ENCODE results near the gene AGAP1. TPM values are rescaled to one million over a fixed set of nuclear protein-coding genes. Genes with fewer than 3 reads are reported as not detected.

The AGAP1 gene
- total RNA-seq, 4 donors from 2014 or later, result 13.7 to 18.5 (median 17.1) TPM

DNA sequence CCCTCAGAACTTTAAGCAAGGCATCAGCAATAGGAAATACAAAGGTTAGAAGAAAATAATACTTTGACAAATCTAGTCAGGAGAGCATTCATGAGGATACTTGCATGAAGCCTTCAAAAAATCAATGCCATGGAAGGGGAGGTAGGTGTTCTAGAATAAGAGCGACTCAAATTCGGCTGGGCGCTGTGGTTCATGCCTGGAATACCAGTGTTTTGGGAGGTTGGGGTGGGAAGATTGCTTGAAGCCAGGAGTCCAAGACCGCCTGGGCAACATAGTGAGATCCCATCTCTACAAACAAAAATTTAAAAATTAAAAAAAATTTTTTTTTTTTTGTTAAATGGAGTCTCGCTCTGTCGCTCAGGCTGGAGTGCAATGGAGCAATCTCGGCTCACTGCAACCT is 652.6 kb downstream of the AGAP1 start:
- DNase-seq (ENCODE audit: low spot score in 2 of 2), result peak in 1 of 2 donors; percentile 31
- intact Hi-C loops (cut with DNase I; ENCODE audit: low total_unique reads), result loop anchor here (5.0 kb wide), 1 partner anchor 776 kb away; no protein-coding TSS in a partner anchor
- TF ChIP-seq POLR2A (IDR thresholded peaks at IDR 0.05), result no peak
- TF ChIP-seq, protein P1, sequence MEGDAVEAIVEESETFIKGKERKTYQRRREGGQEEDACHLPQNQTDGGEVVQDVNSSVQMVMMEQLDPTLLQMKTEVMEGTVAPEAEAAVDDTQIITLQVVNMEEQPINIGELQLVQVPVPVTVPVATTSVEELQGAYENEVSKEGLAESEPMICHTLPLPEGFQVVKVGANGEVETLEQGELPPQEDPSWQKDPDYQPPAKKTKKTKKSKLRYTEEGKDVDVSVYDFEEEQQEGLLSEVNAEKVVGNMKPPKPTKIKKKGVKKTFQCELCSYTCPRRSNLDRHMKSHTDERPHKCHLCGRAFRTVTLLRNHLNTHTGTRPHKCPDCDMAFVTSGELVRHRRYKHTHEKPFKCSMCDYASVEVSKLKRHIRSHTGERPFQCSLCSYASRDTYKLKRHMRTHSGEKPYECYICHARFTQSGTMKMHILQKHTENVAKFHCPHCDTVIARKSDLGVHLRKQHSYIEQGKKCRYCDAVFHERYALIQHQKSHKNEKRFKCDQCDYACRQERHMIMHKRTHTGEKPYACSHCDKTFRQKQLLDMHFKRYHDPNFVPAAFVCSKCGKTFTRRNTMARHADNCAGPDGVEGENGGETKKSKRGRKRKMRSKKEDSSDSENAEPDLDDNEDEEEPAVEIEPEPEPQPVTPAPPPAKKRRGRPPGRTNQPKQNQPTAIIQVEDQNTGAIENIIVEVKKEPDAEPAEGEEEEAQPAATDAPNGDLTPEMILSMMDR (IDR thresholded peaks at IDR 0.05), result no peak
- WGBS, 2 donors, result 91 to 94% methylated on average over 7 of the region's 7 CpGs
- H3K4me3 ChIP-seq (ENCODE audit: low read depth, poor library complexity, severe bottlenecking), result no peak overlapping the region

DNA sequence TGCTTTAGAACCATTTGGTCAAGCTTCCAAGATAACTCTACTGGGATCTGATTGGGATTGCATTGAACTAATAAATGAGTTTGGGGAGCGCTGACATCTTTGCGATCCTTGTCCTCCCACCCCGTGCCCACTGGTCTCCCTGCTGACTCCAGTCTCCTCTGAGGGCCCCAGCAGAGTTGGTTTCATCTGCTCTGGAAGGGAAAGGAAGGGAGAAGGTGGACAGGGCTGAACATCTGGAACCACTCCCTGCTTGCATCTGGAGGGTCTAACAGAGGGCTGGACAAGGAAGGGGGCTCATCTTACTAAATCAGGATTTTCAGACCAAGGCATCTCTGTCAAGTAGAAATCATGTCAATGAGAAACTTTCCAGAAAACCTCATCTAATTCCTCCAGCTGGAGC is 661.6 kb downstream of the AGAP1 start:
- no peak overlapping the region for H3K4me3 ChIP-seq (ENCODE audit: low read depth, poor library complexity, severe bottlenecking)
- no peak for TF ChIP-seq POLR2A (IDR thresholded peaks at IDR 0.05)
- TF ChIP-seq, protein P1 (IDR thresholded peaks at IDR 0.05), result no peak
- peak in 1 of 2 donors; percentile 64 for DNase-seq (ENCODE audit: low spot score in 2 of 2)
- 82 to 86% methylated on average over 3 of the region's 3 CpGs for WGBS, 2 donors
- intact Hi-C loops (cut with DNase I; ENCODE audit: low total_unique reads), result no loop called here

GRCh38 chr2:236156095-236156859 is 662.4 kb downstream of the AGAP1 start:
- TF ChIP-seq, protein P1 (IDR thresholded peaks at IDR 0.05), result no peak
- TF ChIP-seq POLR2A (IDR thresholded peaks at IDR 0.05), result no peak
- WGBS, 2 donors, result 91 to 95% methylated on average over 12 to 15 of the region's 16 CpGs
- intact Hi-C loops (cut with DNase I; ENCODE audit: low total_unique reads), result no loop called here
- H3K4me3 ChIP-seq (ENCODE audit: low read depth, poor library complexity, severe bottlenecking), result no peak overlapping the region
- DNase-seq (ENCODE audit: low spot score in 2 of 2), result peak in 1 of 2 donors; percentile 72

- no peak overlapping the region for H3K4me3 ChIP-seq (ENCODE audit: low read depth, poor library complexity, severe bottlenecking)
- WGBS, 2 donors, result 84 to 91% methylated on average over 6 to 7 of the region's 7 CpGs
- DNase-seq (ENCODE audit: low spot score in 2 of 2), result peak in 1 of 2 donors; percentile 54
- TF ChIP-seq, protein P1 (IDR thresholded peaks at IDR 0.05), result no peak
- TF ChIP-seq POLR2A (IDR thresholded peaks at IDR 0.05), result no peak
- intact Hi-C loops (cut with DNase I; ENCODE audit: low total_unique reads), result no loop called here
These were observed 663.0 kb downstream of the AGAP1 start for GRCh38 chr2:236156860-236157194.

DNA sequence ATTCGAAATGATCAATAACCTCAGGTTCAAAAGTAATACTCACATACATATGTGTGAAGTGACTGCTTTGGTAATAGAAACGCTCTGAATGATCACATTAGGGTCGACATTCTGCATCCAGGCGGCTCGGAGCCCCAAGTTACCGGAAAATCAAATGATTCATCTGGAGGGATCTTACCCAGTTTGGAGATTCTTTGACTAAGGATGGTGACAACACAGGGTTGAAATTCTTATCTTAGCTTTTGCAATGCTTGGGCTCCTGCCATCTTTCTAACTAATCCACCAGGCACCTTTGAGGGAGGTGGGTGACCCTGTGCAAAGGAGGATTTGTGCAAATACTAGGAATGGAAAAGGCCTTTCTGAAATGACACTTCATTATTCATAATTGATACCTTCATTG is 663.5 kb downstream of the AGAP1 start:
- TF ChIP-seq, protein P1 (IDR thresholded peaks at IDR 0.05), result no peak
- TF ChIP-seq POLR2A (IDR thresholded peaks at IDR 0.05), result no peak
- intact Hi-C loops (cut with DNase I; ENCODE audit: low total_unique reads), result no loop called here
- peak in 1 of 2 donors; percentile 48 for DNase-seq (ENCODE audit: low spot score in 2 of 2)
- WGBS, 2 donors, result 87 to 94% methylated on average over 6 of the region's 6 CpGs
- no peak overlapping the region for H3K4me3 ChIP-seq (ENCODE audit: low read depth, poor library complexity, severe bottlenecking)
